ENCODE results near the gene DOCK4. TPM values are rescaled to one million over a fixed set of nuclear protein-coding genes. Genes with fewer than 3 reads are reported as not detected.

Gene DOCK4
- total RNA-seq, 1 donor from 2014 or later: 60.3 TPM

DNA sequence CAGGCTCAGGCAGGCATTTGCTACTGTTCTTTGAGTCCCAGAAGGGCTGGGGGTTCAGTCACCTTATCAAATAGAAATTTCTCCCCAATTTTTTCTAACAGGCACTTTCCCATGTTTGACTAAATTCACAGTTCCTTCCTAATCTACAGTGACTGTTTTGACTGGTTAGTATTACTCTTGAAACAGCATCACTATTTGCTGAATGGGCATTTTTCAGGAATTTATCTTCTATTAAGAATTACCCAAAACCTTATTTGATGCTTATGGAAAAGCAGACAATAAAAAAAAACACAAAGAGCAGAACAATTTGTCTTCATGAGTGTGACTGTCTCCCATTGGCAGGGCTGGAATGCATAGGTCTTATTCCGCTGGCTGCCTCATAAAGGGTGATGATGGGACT, 269.0 kb downstream of the DOCK4 start:
- peaks cover 2% of the 10 kb centered on the region for H3K9me3 Mint-ChIP-seq (ENCODE audit: unreplicated experiment)
- H3K27me3 Mint-ChIP-seq (ENCODE audit: unreplicated experiment): peaks cover 2% of the 10 kb centered on the region
- TF ChIP-seq, protein P1, sequence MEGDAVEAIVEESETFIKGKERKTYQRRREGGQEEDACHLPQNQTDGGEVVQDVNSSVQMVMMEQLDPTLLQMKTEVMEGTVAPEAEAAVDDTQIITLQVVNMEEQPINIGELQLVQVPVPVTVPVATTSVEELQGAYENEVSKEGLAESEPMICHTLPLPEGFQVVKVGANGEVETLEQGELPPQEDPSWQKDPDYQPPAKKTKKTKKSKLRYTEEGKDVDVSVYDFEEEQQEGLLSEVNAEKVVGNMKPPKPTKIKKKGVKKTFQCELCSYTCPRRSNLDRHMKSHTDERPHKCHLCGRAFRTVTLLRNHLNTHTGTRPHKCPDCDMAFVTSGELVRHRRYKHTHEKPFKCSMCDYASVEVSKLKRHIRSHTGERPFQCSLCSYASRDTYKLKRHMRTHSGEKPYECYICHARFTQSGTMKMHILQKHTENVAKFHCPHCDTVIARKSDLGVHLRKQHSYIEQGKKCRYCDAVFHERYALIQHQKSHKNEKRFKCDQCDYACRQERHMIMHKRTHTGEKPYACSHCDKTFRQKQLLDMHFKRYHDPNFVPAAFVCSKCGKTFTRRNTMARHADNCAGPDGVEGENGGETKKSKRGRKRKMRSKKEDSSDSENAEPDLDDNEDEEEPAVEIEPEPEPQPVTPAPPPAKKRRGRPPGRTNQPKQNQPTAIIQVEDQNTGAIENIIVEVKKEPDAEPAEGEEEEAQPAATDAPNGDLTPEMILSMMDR (IDR thresholded peaks at IDR 0.05; ENCODE audit: partially characterized antibody, unreplicated experiment): no peak
- no peaks in the 10 kb centered on the region for H3K4me1 Mint-ChIP-seq (ENCODE audit: low read depth, unreplicated experiment)
- no peak for DNase-seq
- H3K36me3 Mint-ChIP-seq (ENCODE audit: unreplicated experiment): peaks cover 15% of the 10 kb centered on the region
- H3K4me3 Mint-ChIP-seq (ENCODE audit: unreplicated experiment): no peak overlapping the region
- H3K27ac Mint-ChIP-seq (ENCODE audit: unreplicated experiment): no peak overlapping the region

DNA sequence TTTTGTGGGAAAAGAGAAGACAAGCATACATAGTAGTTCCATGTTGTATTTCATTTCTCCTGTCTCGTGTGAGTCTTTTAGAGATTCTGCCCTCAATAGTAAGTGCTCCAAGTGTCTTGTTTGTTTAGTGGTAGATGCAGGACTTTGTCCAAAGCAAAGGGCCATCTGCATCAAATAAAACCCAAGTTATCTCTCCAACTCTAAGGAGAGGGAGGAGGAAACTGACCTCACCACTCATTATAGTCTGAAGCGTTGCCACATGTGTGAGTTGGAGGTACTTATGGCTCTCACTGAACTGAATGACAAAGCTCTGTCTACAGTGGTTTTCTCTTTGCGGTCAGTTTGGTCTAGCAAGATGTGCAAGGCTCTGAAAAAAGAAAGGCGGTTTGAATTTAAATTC, 272.6 kb downstream of the DOCK4 start:
- Mint-ChIP-seq H3K4me1 (ENCODE audit: low read depth, unreplicated experiment) (no peaks in the 10 kb centered on the region), H3K27me3 (ENCODE audit: unreplicated experiment) (peaks cover 2% of the 10 kb centered on the region), H3K4me3 (ENCODE audit: unreplicated experiment) (no peak overlapping the region), H3K9me3 (ENCODE audit: unreplicated experiment) (no peaks in the 10 kb centered on the region), H3K27ac (ENCODE audit: unreplicated experiment) (no peak overlapping the region), H3K36me3 (ENCODE audit: unreplicated experiment) (no peaks in the 10 kb centered on the region)
- DNase-seq: no peak
- TF ChIP-seq, protein P1 (IDR thresholded peaks at IDR 0.05; ENCODE audit: partially characterized antibody, unreplicated experiment): no peak

DNA sequence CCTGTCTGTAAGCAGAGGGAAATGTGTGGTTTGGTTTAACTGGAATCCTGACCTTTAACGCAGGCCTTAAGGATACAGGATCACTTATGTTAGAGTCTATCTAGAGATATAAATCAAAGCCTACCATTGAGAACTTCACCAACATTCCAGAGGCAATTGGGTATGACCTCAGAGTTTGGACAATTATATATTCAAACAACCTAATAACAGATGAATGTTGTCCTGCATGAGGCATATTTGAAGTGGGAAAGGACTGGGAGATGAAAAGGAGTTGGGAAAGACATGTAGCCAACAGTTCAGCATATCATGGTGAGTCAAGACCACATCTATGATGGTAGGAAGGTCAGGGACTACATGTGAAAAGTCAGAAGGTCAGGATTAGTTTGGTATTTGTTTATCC, 274.2 kb downstream of the DOCK4 start:
- H3K36me3 Mint-ChIP-seq (ENCODE audit: unreplicated experiment): no peaks in the 10 kb centered on the region
- TF ChIP-seq, protein P1 (IDR thresholded peaks at IDR 0.05; ENCODE audit: partially characterized antibody, unreplicated experiment): no peak
- H3K4me1 Mint-ChIP-seq (ENCODE audit: low read depth, unreplicated experiment): no peaks in the 10 kb centered on the region
- no peak overlapping the region for H3K27ac Mint-ChIP-seq (ENCODE audit: unreplicated experiment)
- H3K9me3 Mint-ChIP-seq (ENCODE audit: unreplicated experiment): no peaks in the 10 kb centered on the region
- no peak overlapping the region for H3K4me3 Mint-ChIP-seq (ENCODE audit: unreplicated experiment)
- no peak for DNase-seq
- no peaks in the 10 kb centered on the region for H3K27me3 Mint-ChIP-seq (ENCODE audit: unreplicated experiment)

DNA sequence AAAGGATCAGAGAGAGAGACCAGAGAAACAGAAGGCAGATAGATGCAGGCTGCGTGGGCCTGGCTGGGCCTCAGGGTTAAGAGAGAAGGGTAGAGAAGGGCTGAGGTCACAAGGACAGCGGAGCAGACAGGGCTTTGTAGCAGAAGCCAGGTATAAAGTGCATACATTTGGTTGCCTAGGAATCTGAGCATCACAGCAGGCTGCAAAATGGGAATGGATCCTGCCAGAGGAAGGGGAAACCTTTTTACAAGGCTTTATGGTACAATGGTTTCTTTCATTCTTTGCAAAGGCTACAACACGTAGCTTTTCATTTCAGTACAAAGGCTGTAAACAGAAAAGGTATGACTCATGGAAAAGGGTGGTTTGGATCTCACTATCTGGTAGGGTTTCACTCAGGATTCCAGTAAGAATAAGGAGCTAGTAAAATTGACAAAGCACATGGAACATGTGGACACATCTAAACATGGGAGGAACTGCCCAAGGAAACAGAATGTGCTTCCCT, 275.1 kb downstream of the DOCK4 start:
- DNase-seq: no peak
- H3K9me3 Mint-ChIP-seq (ENCODE audit: unreplicated experiment): no peaks in the 10 kb centered on the region
- TF ChIP-seq, protein P1 (IDR thresholded peaks at IDR 0.05; ENCODE audit: partially characterized antibody, unreplicated experiment): no peak
- H3K4me3 Mint-ChIP-seq (ENCODE audit: unreplicated experiment): no peak overlapping the region
- H3K27me3 Mint-ChIP-seq (ENCODE audit: unreplicated experiment): no peaks in the 10 kb centered on the region
- H3K4me1 Mint-ChIP-seq (ENCODE audit: low read depth, unreplicated experiment): no peaks in the 10 kb centered on the region
- H3K36me3 Mint-ChIP-seq (ENCODE audit: unreplicated experiment): no peaks in the 10 kb centered on the region
- no peak overlapping the region for H3K27ac Mint-ChIP-seq (ENCODE audit: unreplicated experiment)

DNA sequence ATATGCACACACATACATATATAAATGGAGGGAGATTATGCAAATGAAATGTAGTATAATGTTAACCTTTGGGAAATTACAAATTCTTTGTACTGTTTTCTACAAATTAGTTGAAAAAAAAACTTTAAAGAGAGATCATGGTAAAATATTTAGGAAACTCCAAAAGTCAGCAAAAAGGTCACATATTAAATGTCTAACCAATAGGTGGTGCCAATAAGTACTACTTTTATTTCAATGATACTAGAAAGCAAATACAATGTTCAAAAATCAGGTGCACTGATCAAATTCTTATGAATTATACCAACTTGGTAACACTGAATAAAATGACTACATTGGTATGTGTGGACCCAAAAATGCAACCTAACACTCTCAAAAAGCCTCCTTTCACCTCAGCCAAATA, 276.9 kb downstream of the DOCK4 start:
- H3K9me3 Mint-ChIP-seq (ENCODE audit: unreplicated experiment): no peaks in the 10 kb centered on the region
- H3K27me3 Mint-ChIP-seq (ENCODE audit: unreplicated experiment): no peaks in the 10 kb centered on the region
- no peak overlapping the region for H3K27ac Mint-ChIP-seq (ENCODE audit: unreplicated experiment)
- no peaks in the 10 kb centered on the region for H3K4me1 Mint-ChIP-seq (ENCODE audit: low read depth, unreplicated experiment)
- no peaks in the 10 kb centered on the region for H3K36me3 Mint-ChIP-seq (ENCODE audit: unreplicated experiment)
- TF ChIP-seq, protein P1 (IDR thresholded peaks at IDR 0.05; ENCODE audit: partially characterized antibody, unreplicated experiment): no peak
- H3K4me3 Mint-ChIP-seq (ENCODE audit: unreplicated experiment): no peak overlapping the region
- DNase-seq: no peak
